PC-9 (cell line): Measurements from ENCODE around the gene GATAD2A. TPM values are rescaled to one million over a fixed set of nuclear protein-coding genes. Genes with fewer than 3 reads are reported as not detected.

ENCODE experiments used
- BruUV-seq: library from RNA; stranded (reverse); fragments of 400-500 nt; replicated peaks from 2 replicates; lab custom pipeline; 2021; lab: Mats Ljungman, UMichigan
- CTCF ChIA-PET: fragments of 300-600 bp; sonication (Branson Sonifier 250); formaldehyde crosslinking; loops from one replicate; lab custom pipeline; 2022; ENCODE audit warnings: antibody characterized with exemption; lab: Charles Lee
- POLR2A ChIA-PET: fragments of 300-600 bp; sonication (Branson Sonifier 250); formaldehyde crosslinking; loops from one replicate; lab custom pipeline; 2022; ENCODE audit warnings: antibody characterized with exemption; ENCODE audit not compliant: unreplicated experiment; lab: Charles Lee
- DNase-seq, 2 experiments: peaks; one replicate each; pipeline versions ENCODE4 v3.0.0 to v3.0.0-alpha.2; 2015 to 2022; ENCODE audit warnings: mixed read lengths in 1 of 2
- H2AFZ ChIP-seq: fragments of 200-600 bp; sonication (generic); 2 replicates; pipeline ENCODE4 v1.8.1; 2017; ENCODE audit warnings: antibody characterized with exemption
- H3F3A ChIP-seq: fragments of 200-600 bp; sonication (generic); 2 replicates; pipeline ENCODE4 v1.8.1; 2017; ENCODE audit warnings: antibody characterized with exemption, mild to moderate bottlenecking, low read depth; ENCODE audit not compliant: insufficient read depth
- H3K27ac ChIP-seq: fragments of 200-600 bp; sonication (generic); 2 replicates; pipeline ENCODE4 v1.6.1; 2016; ENCODE audit warnings: mixed run types
- H3K27me3 ChIP-seq: fragments of 200-600 bp; sonication (generic); 2 replicates; pipeline ENCODE4 v1.6.1; 2016; ENCODE audit warnings: low read depth, mixed run types; ENCODE audit not compliant: insufficient read depth
- H3K36me3 ChIP-seq: fragments of 200-600 bp; sonication (generic); 2 replicates; pipeline ENCODE4 v1.6.1; 2016; ENCODE audit warnings: low read depth, mixed run types
- H3K4me1 ChIP-seq: fragments of 200-600 bp; sonication (generic); replicated peaks from 2 replicates; pipeline ENCODE4 v1.6.1; 2016; ENCODE audit warnings: mixed run types; ENCODE audit not compliant: insufficient read depth
- H3K4me2 ChIP-seq: fragments of 200-600 bp; sonication (generic); 2 replicates; pipeline ENCODE4 v1.6.1; 2017; ENCODE audit warnings: mixed run types
- H3K4me3 ChIP-seq: fragments of 200-600 bp; sonication (generic); 2 replicates; pipeline ENCODE4 v1.6.1; 2016; ENCODE audit warnings: mixed run types
- H3K79me2 ChIP-seq: fragments of 200-600 bp; sonication (generic); 2 replicates; pipeline ENCODE4 v1.6.1; 2017; ENCODE audit warnings: low read depth, mixed run types
- H3K9me2 ChIP-seq: fragments of 200-600 bp; sonication (generic); 2 replicates; pipeline ENCODE4 v1.8.1; 2017; ENCODE audit warnings: mild to moderate bottlenecking; ENCODE audit not compliant: insufficient read depth
- H3K9me3 ChIP-seq: fragments of 200-600 bp; sonication (generic); 2 replicates; pipeline ENCODE4 v1.8.1; 2016; ENCODE audit warnings: low read depth; ENCODE audit not compliant: insufficient read depth
- H4K20me1 ChIP-seq: fragments of 200-600 bp; sonication (generic); 2 replicates; pipeline ENCODE4 v1.8.1; 2017; ENCODE audit not compliant: insufficient read depth
- CTCF ChIP-seq: fragments of 200-600 bp; sonication (generic); conservative IDR thresholded peaks from 2 replicates; pipeline ENCODE4 v1.6.1; 2017; ENCODE audit warnings: mixed run types, antibody characterized with exemption, mild to moderate bottlenecking, moderate library complexity
- EZH2 ChIP-seq: fragments of 200-600 bp; sonication (generic); IDR thresholded peaks from 2 replicates; pipeline ENCODE4 v1.8.0; 2017; ENCODE audit warnings: antibody characterized with exemption, low read depth
- intact Hi-C: fragments of 100-400 bp; cut with micrococcal nuclease; formaldehyde crosslinking; loops from one replicate; pipeline ENCODE4 v1.10.0; 2022; ENCODE audit not compliant: unreplicated experiment
- total RNA-seq: library from RNA; stranded (reverse); gene quantifications from 2 replicates; pipeline ENCODE4 v1.2.3, GENCODE V29; 2021

Gene GATAD2A
- total RNA-seq, 1 experiment from 2014 or later = 129 TPM

- Histone ChIP-seq H3K4me3 (no peak overlapping the region), H3K27me3 (no peaks in the 10 kb centered on the region), H3K79me2 (peaks cover 98% of the 10 kb centered on the region), H3K9me2 (no peaks in the 10 kb centered on the region), H2AFZ (no peak overlapping the region), H3K27ac (no peak overlapping the region), H3K4me1 (no peaks in the 10 kb centered on the region), H3F3A (peaks cover 7% of the 10 kb centered on the region), H3K4me2 (no peak overlapping the region), H3K36me3 (no peaks in the 10 kb centered on the region), H3K9me3 (no peaks in the 10 kb centered on the region), H4K20me1 (peaks cover 95% of the 10 kb centered on the region)
- intact Hi-C loops = no loop called here
- TF ChIP-seq EZH2 (no peak), CTCF (no peak)
- CTCF ChIA-PET = no interaction called here
- no peak for DNase-seq
- POLR2A ChIA-PET = no interaction called here
- BruUV-seq = no TSS peak
These were observed 10.8 kb downstream of the GATAD2A start for GRCh38 chr19:19416280-19416679.

GRCh38 chr19:19417046-19417445 lies 11.6 kb downstream of the GATAD2A start:
- Histone ChIP-seq H3K4me3 (no peak overlapping the region), H3K4me1 (no peaks in the 10 kb centered on the region), H3K9me2 (no peaks in the 10 kb centered on the region), H4K20me1 (peaks cover 97% of the 10 kb centered on the region), H3F3A (peaks cover 7% of the 10 kb centered on the region), H3K27ac (no peak overlapping the region), H2AFZ (no peak overlapping the region), H3K4me2 (no peak overlapping the region), H3K9me3 (no peaks in the 10 kb centered on the region), H3K79me2 (peaks cover 98% of the 10 kb centered on the region), H3K36me3 (no peaks in the 10 kb centered on the region), H3K27me3 (no peaks in the 10 kb centered on the region)
- TF ChIP-seq EZH2 = no peak
- no peak for TF ChIP-seq CTCF
- BruUV-seq = no TSS peak
- ChIA-PET POLR2A (no interaction called here), CTCF (no interaction called here)
- intact Hi-C loops = no loop called here
- DNase-seq = no peak

- Histone ChIP-seq H3K9me3 (no peaks in the 10 kb centered on the region), H3K36me3 (no peaks in the 10 kb centered on the region), H3K27me3 (no peaks in the 10 kb centered on the region), H3K4me3 (no peak overlapping the region), H3K27ac (no peak overlapping the region), H3K79me2 (peaks cover 98% of the 10 kb centered on the region), H3K9me2 (no peaks in the 10 kb centered on the region), H3F3A (peaks cover 7% of the 10 kb centered on the region), H2AFZ (no peak overlapping the region), H3K4me1 (no peaks in the 10 kb centered on the region), H4K20me1 (peaks cover 97% of the 10 kb centered on the region), H3K4me2 (no peak overlapping the region)
- no TSS peak for BruUV-seq
- intact Hi-C loops = no loop called here
- no peak for DNase-seq
- TF ChIP-seq EZH2 (no peak), CTCF (no peak)
- CTCF ChIA-PET = no interaction called here
- POLR2A ChIA-PET = no interaction called here
These were observed 12.3 kb downstream of the GATAD2A start for GRCh38 chr19:19417628-19418245.
